Measurements from ENCODE around the gene CCNT1. TPM values are rescaled to one million over a fixed set of nuclear protein-coding genes. Genes with fewer than 3 reads are reported as not detected.
A peak's percentile ranks its signal among the peaks of the same experiment; 100 is the strongest.
"Not testable (repeated sequence)": the region's sequence is repeated elsewhere in the genome, so short reads cannot be mapped to it uniquely, and the experiment has no call there.

CCNT1 gene
- total and polyA plus RNA-seq, 8 donors: 28.7 to 36.2 (median 31.3) TPM

GRCh38 chr12:48686615-48687334, 29.7 kb downstream of the CCNT1 start:
- peaks cover 5 to 10% of the 10 kb centered on the region in 2 donors for H3K4me1 ChIP-seq
- ATAC-seq: no peak
- peaks cover 0 to 34% of the 10 kb centered on the region in 2 donors for H3K36me3 ChIP-seq
- no peak for DNase-seq
- H3K9me3 ChIP-seq: no peaks in the 10 kb centered on the region
- H3K4me3 ChIP-seq: no peak overlapping the region
- intact Hi-C loops (cut with DNase I): no loop called here
- no peak overlapping the region for H3K27ac ChIP-seq
- no peaks in the 10 kb centered on the region for H3K27me3 ChIP-seq
- TF ChIP-seq CTCF (IDR thresholded peaks at IDR 0.05): no peak

GRCh38 chr12:48686037-48686595, 30.4 kb downstream of the CCNT1 start:
- DNase-seq: no peak
- no peak for TF ChIP-seq CTCF (IDR thresholded peaks at IDR 0.05)
- ATAC-seq: no peak
- Histone ChIP-seq H3K27me3 (no peaks in the 10 kb centered on the region), H3K4me3 (no peak overlapping the region), H3K27ac (no peak overlapping the region), H3K36me3 (peaks cover 0 to 27% of the 10 kb centered on the region in 2 donors), H3K4me1 (peaks cover 8 to 9% of the 10 kb centered on the region in 2 donors), H3K9me3 (no peaks in the 10 kb centered on the region)
- intact Hi-C loops (cut with DNase I): no loop called here

- ATAC-seq (no peak), DNase-seq (no peak)
- TF ChIP-seq CTCF (IDR thresholded peaks at IDR 0.05): no peak
- no peak overlapping the region for H3K4me3 ChIP-seq
- no peaks in the 10 kb centered on the region for H3K9me3 ChIP-seq
- no peak overlapping the region for H3K27ac ChIP-seq
- peaks cover 32 to 35% of the 10 kb centered on the region in 2 donors for H3K4me1 ChIP-seq
- peaks cover 0 to 26% of the 10 kb centered on the region in 2 donors for H3K36me3 ChIP-seq
- H3K27me3 ChIP-seq: no peaks in the 10 kb centered on the region
- intact Hi-C loops (cut with DNase I): no loop called here
Measured at GRCh38 chr12:48683534-48683933, 33.0 kb downstream of the CCNT1 start.

GRCh38 chr12:48682927-48683326, 33.6 kb downstream of the CCNT1 start:
- TF ChIP-seq CTCF (IDR thresholded peaks at IDR 0.05): no peak
- Histone ChIP-seq H3K4me1 (peaks cover 33 to 41% of the 10 kb centered on the region in 2 donors), H3K27me3 (no peaks in the 10 kb centered on the region), H3K9me3 (no peaks in the 10 kb centered on the region), H3K27ac (no peak overlapping the region), H3K4me3 (peak overlapping the region; percentile 65 to 76), H3K36me3 (peaks cover 0 to 26% of the 10 kb centered on the region in 2 donors)
- ATAC-seq (no peak), DNase-seq (no peak)
- intact Hi-C loops (cut with DNase I): no loop called here

GRCh38 chr12:48682533-48682905, 34.0 kb downstream of the CCNT1 start:
- ATAC-seq; H3K9me3 ChIP-seq; intact Hi-C loops (cut with DNase I); DNase-seq; H3K27me3 ChIP-seq: not testable (repeated sequence)
- H3K36me3 ChIP-seq: peaks cover 0 to 27% of the 10 kb centered on the region in 2 donors
- H3K4me1 ChIP-seq: peaks cover 34 to 45% of the 10 kb centered on the region in 2 donors
- peak overlapping the region; percentile 65 to 76 for H3K4me3 ChIP-seq
- H3K27ac ChIP-seq: peak overlapping the region in 1 of 2 donors; percentile 92
